Spleen (tissue), 7 donors: ENCODE results near the gene RPL3.

Experiments
- POLR2A ChIP-seq, 3 donors: fragments of 450-650 bp; IDR thresholded peaks; one replicate each; pipeline ENCODE4 v1.5.1; 2017; ENCODE audit warnings: antibody characterized with exemption in 3 of 3, mild to moderate bottlenecking in 1 of 3
- POLR2AphosphoS5 ChIP-seq, 3 donors: sonication (generic); formaldehyde crosslinking; IDR thresholded peaks; one replicate each; pipeline ENCODE4 v1.5.1; 2017; ENCODE audit warnings: antibody characterized with exemption in 3 of 3
- TF ChIP-seq, protein P1 (sequence below), 11 experiments: fragments of 200-600 bp in 7 of 11; fragments of 450-650 bp in 4 of 11; sonication (generic) in 4 of 11; IDR thresholded peaks in 8 of 11; conservative IDR thresholded peaks in 3 of 11; 1 replicate in 7 of 11; 2 replicates in 4 of 11; pipeline versions ENCODE4 v1.4.0 to v1.8.0; 2016 to 2021; ENCODE audit warnings: antibody characterized with exemption in 11 of 11, inconsistent platforms in 4 of 11, mild to moderate bottlenecking in 1 of 11
- donor health status: DM: no; HTN: no; CAD: no; lungs with moderate emphysema.
- donor health status: DM: no; HTN: no; CAD: no.
- donor health status: DM: no; HTN: no; CAD: no.

GRCh38 chr22:39263626-39264348 lies 55.6 kb downstream of the RPL3 start:
- TF ChIP-seq, protein P1, sequence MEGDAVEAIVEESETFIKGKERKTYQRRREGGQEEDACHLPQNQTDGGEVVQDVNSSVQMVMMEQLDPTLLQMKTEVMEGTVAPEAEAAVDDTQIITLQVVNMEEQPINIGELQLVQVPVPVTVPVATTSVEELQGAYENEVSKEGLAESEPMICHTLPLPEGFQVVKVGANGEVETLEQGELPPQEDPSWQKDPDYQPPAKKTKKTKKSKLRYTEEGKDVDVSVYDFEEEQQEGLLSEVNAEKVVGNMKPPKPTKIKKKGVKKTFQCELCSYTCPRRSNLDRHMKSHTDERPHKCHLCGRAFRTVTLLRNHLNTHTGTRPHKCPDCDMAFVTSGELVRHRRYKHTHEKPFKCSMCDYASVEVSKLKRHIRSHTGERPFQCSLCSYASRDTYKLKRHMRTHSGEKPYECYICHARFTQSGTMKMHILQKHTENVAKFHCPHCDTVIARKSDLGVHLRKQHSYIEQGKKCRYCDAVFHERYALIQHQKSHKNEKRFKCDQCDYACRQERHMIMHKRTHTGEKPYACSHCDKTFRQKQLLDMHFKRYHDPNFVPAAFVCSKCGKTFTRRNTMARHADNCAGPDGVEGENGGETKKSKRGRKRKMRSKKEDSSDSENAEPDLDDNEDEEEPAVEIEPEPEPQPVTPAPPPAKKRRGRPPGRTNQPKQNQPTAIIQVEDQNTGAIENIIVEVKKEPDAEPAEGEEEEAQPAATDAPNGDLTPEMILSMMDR (IDR thresholded peaks at IDR 0.05 in 8 of 11, conservative IDR thresholded peaks at IDR 0.05 in 3 of 11): no peak
- TF ChIP-seq POLR2AphosphoS5 (IDR thresholded peaks at IDR 0.05) (no peak), POLR2A (IDR thresholded peaks at IDR 0.05) (no peak)
